ENCODE results near the gene MAML2.

GRCh38 chr11:96063886-96064285 lies 279.1 kb downstream of the MAML2 start:
- TF ChIP-seq CTCF (IDR thresholded peaks at IDR 0.05; ENCODE audit: control extremely low read depth in 1 of 3, insufficient read depth in 1 of 3, low read depth in 1 of 3, low read length in 3 of 3) = no peak
- no peak for TF ChIP-seq RFX5 (IDR thresholded peaks at IDR 0.05; ENCODE audit: borderline replicate concordance, low read depth, low read length)
- no peak for TF ChIP-seq BCL11A (IDR thresholded peaks at IDR 0.05; ENCODE audit: low read depth in 2 of 2, low read length in 2 of 2)
- TF ChIP-seq BRCA1 (IDR thresholded peaks at IDR 0.05; ENCODE audit: low read depth, low read length) = no peak
- TF ChIP-seq SRF (IDR thresholded peaks at IDR 0.05; ENCODE audit: low read depth, low read length) = no peak
- no peak for TF ChIP-seq MAX (IDR thresholded peaks at IDR 0.05)
